B cell (primary cell): ENCODE measurements around the gene BTRC. TPM values are rescaled to one million over a fixed set of nuclear protein-coding genes. Genes with fewer than 3 reads are reported as not detected.

Experiments
- ATAC-seq: fragments of 200-7000 bp; cut with Tn5 transposase; one replicate; pipeline ENCODE4 v1.10.0; 2021; ENCODE audit warnings: low read depth, mild to moderate bottlenecking, moderate number of reproducible peaks, moderate library complexity
- CTCF ChIA-PET: fragments of 350-600 bp; sonication (Branson Sonifier 250); formaldehyde crosslinking; loops from one replicate; lab custom pipeline; 2021; ENCODE audit warnings: antibody characterized with exemption, inconsistent platforms; lab: Charles Lee
- POLR2A ChIA-PET: fragments of 350-600 bp; sonication (Branson Sonifier 250); formaldehyde crosslinking; loops from one replicate; lab custom pipeline; 2021; ENCODE audit warnings: antibody characterized with exemption; lab: Charles Lee
- DNase-seq: peaks from one replicate; pipeline ENCODE4 v3.0.0; 2013
- H2AFZ ChIP-seq: 2 replicates; pipeline ENCODE4 v1.6.1; 2012; ENCODE audit warnings: mild to moderate bottlenecking, low read depth, low read length; ENCODE audit not compliant: insufficient read depth, poor library complexity, severe bottlenecking
- H3K27ac ChIP-seq, 2 donors: 1 replicate in 1 of 2; 2 replicates in 1 of 2; pipeline ENCODE4 v1.5.1; 2012 to 2013; ENCODE audit warnings: low read length in 2 of 2, mild to moderate bottlenecking in 2 of 2, moderate library complexity in 1 of 2
- H3K27me3 ChIP-seq, 4 experiments: fragments of 200-600 bp in 1 of 4; sonication (generic) in 1 of 4; replicated peaks in 1 of 4; 1 replicate in 2 of 4; 2 replicates in 2 of 4; pipeline versions ENCODE4 v1.6.1 to v1.7.0; 2013 to 2016; ENCODE audit warnings: low read length in 3 of 4, mild to moderate bottlenecking in 2 of 4, mixed read lengths in 1 of 4, moderate library complexity in 1 of 4; ENCODE audit not compliant: insufficient read depth in 4 of 4, control insufficient read depth in 3 of 4; ENCODE audit errors: control extremely low read depth in 1 of 4
- H3K36me3 ChIP-seq, 2 experiments: replicated peaks in 1 of 2; 1 replicate in 1 of 2; 2 replicates in 1 of 2; pipeline versions ENCODE4 v1.6.1 to v1.7.1; 2013; ENCODE audit warnings: low read length in 1 of 2; ENCODE audit not compliant: insufficient read depth in 2 of 2, control insufficient read depth in 1 of 2; ENCODE audit errors: control extremely low read depth in 1 of 2, extremely low read depth in 1 of 2
- H3K4me1 ChIP-seq, 2 donors: fragments of 200-600 bp in 1 of 2; sonication (generic) in 1 of 2; 1 replicate in 1 of 2; 2 replicates in 1 of 2; pipeline versions ENCODE4 v1.5.1 to v1.6.1; 2013 to 2017; ENCODE audit warnings: low read length in 2 of 2; ENCODE audit not compliant: control insufficient read depth in 2 of 2, insufficient read depth in 2 of 2
- H3K4me2 ChIP-seq: replicated peaks from 2 replicates; pipeline ENCODE3; 2012; ENCODE audit warnings: mild to moderate bottlenecking, low read depth, low read length; ENCODE audit not compliant: poor library complexity, severe bottlenecking
- H3K4me3 ChIP-seq, 5 experiments: fragments of 200-600 bp in 1 of 5; sonication (generic) in 1 of 5; 1 replicate in 3 of 5; 2 replicates in 2 of 5; pipeline versions ENCODE4 v1.5.1 to v1.7.0; 2011 to 2016; ENCODE audit warnings: low read length in 4 of 5, mild to moderate bottlenecking in 4 of 5, low read depth in 2 of 5, control low read depth in 1 of 5, moderate library complexity in 1 of 5; ENCODE audit not compliant: insufficient read depth in 1 of 5; ENCODE audit errors: control extremely low read depth in 1 of 5, extremely low read depth in 1 of 5
- H3K79me2 ChIP-seq: fragments of 200-600 bp; sonication (generic); one replicate; pipeline ENCODE4 v1.6.0; 2016; ENCODE audit warnings: low read length; ENCODE audit not compliant: control insufficient read depth, insufficient read depth
- H3K9ac ChIP-seq: fragments of 200-600 bp; sonication (generic); 2 replicates; pipeline ENCODE4 v1.6.1; 2017; ENCODE audit warnings: mild to moderate bottlenecking, low read length, moderate library complexity
- H3K9me3 ChIP-seq, 3 donors: one replicate each; pipeline versions ENCODE4 v1.6.1 to v1.7.1; 2013; ENCODE audit warnings: low read length in 2 of 3; ENCODE audit not compliant: control insufficient read depth in 2 of 3, insufficient read depth in 1 of 3; ENCODE audit errors: control extremely low read depth in 1 of 3
- H4K20me1 ChIP-seq: 2 replicates; pipeline ENCODE4 v1.6.0; 2012; ENCODE audit warnings: mild to moderate bottlenecking, low read length; ENCODE audit not compliant: insufficient read depth, control insufficient read depth, poor library complexity, severe bottlenecking
- H3K27ac Mint-ChIP-seq: one replicate; pipeline ENCODE4 v1.8.0; 2021; ENCODE audit warnings: mixed read lengths
- H3K27me3 Mint-ChIP-seq: one replicate; pipeline ENCODE4 v1.8.0; 2021; ENCODE audit warnings: mixed read lengths
- H3K4me1 Mint-ChIP-seq: one replicate; pipeline ENCODE4 v1.8.0; 2021; ENCODE audit warnings: mixed read lengths
- H3K4me3 Mint-ChIP-seq: one replicate; pipeline ENCODE4 v1.8.0; 2021; ENCODE audit warnings: mixed read lengths
- H3K9me3 Mint-ChIP-seq: one replicate; pipeline ENCODE4 v1.8.0; 2022; ENCODE audit warnings: mixed read lengths; ENCODE audit not compliant: insufficient read depth
- CTCF ChIP-seq: fragments of 200-600 bp; IDR thresholded peaks from one replicate; pipeline ENCODE4 v1.8.0; 2022; ENCODE audit warnings: antibody characterized with exemption, mild to moderate bottlenecking
- EZH2 ChIP-seq: IDR thresholded peaks from 2 replicates; pipeline ENCODE4 v1.6.1; 2012; ENCODE audit warnings: borderline replicate concordance, low read depth, mild to moderate bottlenecking, moderate library complexity, low read length; ENCODE audit not compliant: insufficient read depth, poor library complexity, severe bottlenecking
- WGBS: methylation state at CpG from one replicate; pipeline ENCODE4 v1.1.5; 2013; ENCODE audit warnings: missing lambda C conversion rate; ENCODE audit not compliant: insufficient coverage; 5-methylcytosine and 5-hydroxymethylcytosine counted together
- intact Hi-C: fragments of 100-400 bp; cut with micrococcal nuclease; formaldehyde crosslinking; loops from one replicate; pipeline ENCODE4 v1.10.0; 2022
- polyA plus RNA-seq: library from polyadenylated mRNA; depleted of rRNA; stranded (reverse); fragments of >200 nt; gene quantifications from 2 replicates; pipeline ENCODE4 v1.2.3, GENCODE V29; 2012
- total RNA-seq, 2 donors: library from RNA; stranded (reverse); fragments of 120-200 nt in 1 of 2; gene quantifications; 1 replicate in 1 of 2; 2 replicates in 1 of 2; pipeline versions ENCODE4 v1.2.3 to v1.2.4, GENCODE V29; 2013 to 2022

BTRC gene
- total and polyA plus RNA-seq, 2 donors (not counting 1 experiment from before 2014, with no cell fraction given), result 4.3 to 21.9 TPM

GRCh38 chr10:101564490-101564991 is 210.6 kb downstream of the BTRC start:
- DNase-seq (no peak), ATAC-seq (no peak)
- 89% methylated on average over 5 of the region's 15 CpGs for WGBS
- no peak overlapping the region for H3K27ac Mint-ChIP-seq
- H3K27me3 Mint-ChIP-seq, result peaks cover 57% of the 10 kb centered on the region
- ChIA-PET POLR2A (no interaction called here), CTCF (no interaction called here)
- Histone ChIP-seq H3K4me2 (no peak overlapping the region), H4K20me1 (no peaks in the 10 kb centered on the region), H3K4me3 (no peak overlapping the region), H3K9ac (no peak overlapping the region), H3K9me3 (peaks cover 0 to 4% (median 0%) of the 10 kb centered on the region in 3 donors), H3K36me3 (no peaks in the 10 kb centered on the region), H3K27me3 (peaks cover 0 to 48% (median 32%) of the 10 kb centered on the region in 4 experiments), H2AFZ (no peak overlapping the region), H3K27ac (no peak overlapping the region), H3K4me1 (peaks cover 12 to 14% of the 10 kb centered on the region in 2 donors), H3K79me2 (no peaks in the 10 kb centered on the region)
- TF ChIP-seq CTCF (no peak), EZH2 (no peak)
- intact Hi-C loops, result no loop called here
- H3K4me1 Mint-ChIP-seq, result peaks cover 11% of the 10 kb centered on the region
- no peak overlapping the region for H3K4me3 Mint-ChIP-seq
- no peaks in the 10 kb centered on the region for H3K9me3 Mint-ChIP-seq

GRCh38 chr10:101565370-101565900 is 211.5 kb downstream of the BTRC start:
- no peak for DNase-seq
- no peaks in the 10 kb centered on the region for H3K79me2 ChIP-seq

More at GRCh38 chr10:101565370-101565900, 211.5 kb downstream of the BTRC start:
- H3K4me1 ChIP-seq, result peaks cover 17 to 22% of the 10 kb centered on the region in 2 donors
- intact Hi-C loops, result no loop called here
- H3K9me3 ChIP-seq, result peaks cover 0 to 8% (median 0%) of the 10 kb centered on the region in 3 donors
- H3K27me3 Mint-ChIP-seq, result peaks cover 60% of the 10 kb centered on the region
- H3K4me3 ChIP-seq, result no peak overlapping the region
- peaks cover 17% of the 10 kb centered on the region for H3K4me1 Mint-ChIP-seq
- H3K36me3 ChIP-seq, result no peaks in the 10 kb centered on the region
- no peak overlapping the region for H3K4me3 Mint-ChIP-seq
- TF ChIP-seq EZH2 (no peak), CTCF (no peak)
- CTCF ChIA-PET, result no interaction called here
- H3K27ac Mint-ChIP-seq, result no peak overlapping the region
- no peaks in the 10 kb centered on the region for H4K20me1 ChIP-seq
- no peak overlapping the region for H2AFZ ChIP-seq
- no peak overlapping the region for H3K9ac ChIP-seq
- 90% methylated on average over 5 of the region's 5 CpGs for WGBS
- no peak for ATAC-seq
- H3K9me3 Mint-ChIP-seq, result no peaks in the 10 kb centered on the region
- H3K27ac ChIP-seq, result no peak overlapping the region
- POLR2A ChIA-PET, result no interaction called here
- H3K27me3 ChIP-seq, result peaks cover 0 to 51% (median 35%) of the 10 kb centered on the region in 4 experiments
- H3K4me2 ChIP-seq, result no peak overlapping the region
